Kidney epithelial cell (primary cell): Measurements from ENCODE around the gene MGMT. TPM values are rescaled to one million over a fixed set of nuclear protein-coding genes. Genes with fewer than 3 reads are reported as not detected.

Experiments
- DNase-seq: peaks from one replicate; pipeline ENCODE4 v3.0.0-alpha.2; 2010; ENCODE audit warnings: low read depth
- H3K27me3 ChIP-seq: 2 replicates; pipeline ENCODE4 v1.6.0; 2011; ENCODE audit warnings: low read length; ENCODE audit not compliant: control insufficient read depth, insufficient read depth
- H3K36me3 ChIP-seq: 2 replicates; pipeline ENCODE4 v1.5.1; 2011; ENCODE audit warnings: low read length; ENCODE audit not compliant: control insufficient read depth, insufficient read depth
- H3K4me3 ChIP-seq: 2 replicates; pipeline ENCODE4 v1.5.1; 2011; ENCODE audit warnings: low read depth, mild to moderate bottlenecking, control low read depth, low read length
- CTCF ChIP-seq: IDR thresholded peaks from 2 replicates; pipeline ENCODE4 v1.5.1; 2011; ENCODE audit warnings: mild to moderate bottlenecking, moderate library complexity, low read length, control low read depth, inconsistent platforms; ENCODE audit not compliant: insufficient read depth, poor library complexity, severe bottlenecking
- total RNA-seq: library from RNA; depleted of rRNA; stranded (reverse); fragments of >200 nt; gene quantifications from 2 replicates; pipeline ENCODE4 v1.2.3, GENCODE V29; 2015

MGMT gene
- total RNA-seq, 1 donor from 2014 or later, result 36.1 TPM

GRCh38 chr10:129683920-129684319 is 216.9 kb downstream of the MGMT start:
- no peak for DNase-seq
- Histone ChIP-seq H3K4me3 (no peak overlapping the region), H3K36me3 (no peaks in the 10 kb centered on the region), H3K27me3 (no peaks in the 10 kb centered on the region)
- no peak for TF ChIP-seq CTCF

GRCh38 chr10:129685271-129685670 is 218.2 kb downstream of the MGMT start:
- no peaks in the 10 kb centered on the region for H3K27me3 ChIP-seq
- TF ChIP-seq CTCF, result no peak
- no peak overlapping the region for H3K4me3 ChIP-seq
- no peaks in the 10 kb centered on the region for H3K36me3 ChIP-seq
- DNase-seq, result no peak

- TF ChIP-seq CTCF, result no peak
- H3K36me3 ChIP-seq, result no peaks in the 10 kb centered on the region
- DNase-seq, result no peak
- H3K27me3 ChIP-seq, result no peaks in the 10 kb centered on the region
- H3K4me3 ChIP-seq, result no peak overlapping the region
Measured at GRCh38 chr10:129689671-129690071, 222.6 kb downstream of the MGMT start.

GRCh38 chr10:129690248-129691070 is 223.4 kb downstream of the MGMT start:
- DNase-seq, result peak; percentile 25
- TF ChIP-seq CTCF, result no peak
- Histone ChIP-seq H3K4me3 (no peak overlapping the region), H3K36me3 (no peaks in the 10 kb centered on the region), H3K27me3 (no peaks in the 10 kb centered on the region)

GRCh38 chr10:129692695-129693094 is 225.7 kb downstream of the MGMT start:
- TF ChIP-seq CTCF, result no peak
- no peak for DNase-seq
- H3K27me3 ChIP-seq, result no peaks in the 10 kb centered on the region
- no peak overlapping the region for H3K4me3 ChIP-seq
- no peaks in the 10 kb centered on the region for H3K36me3 ChIP-seq

GRCh38 chr10:129693382-129693781 is 226.3 kb downstream of the MGMT start:
- Histone ChIP-seq H3K27me3 (no peaks in the 10 kb centered on the region), H3K4me3 (no peak overlapping the region), H3K36me3 (no peaks in the 10 kb centered on the region)
- DNase-seq, result no peak
- no peak for TF ChIP-seq CTCF
